NCI-H345 treated with DMSO at 0.1 percent for 48 hours (cell line): Measurements from ENCODE around the gene TTC23.

Source experiments
- DNase-seq: peaks from one replicate; lab custom pipeline; 2025; ENCODE audit not compliant: unreplicated experiment; lab: John Stamatoyannopoulos, UW

Gene TTC23

DNA sequence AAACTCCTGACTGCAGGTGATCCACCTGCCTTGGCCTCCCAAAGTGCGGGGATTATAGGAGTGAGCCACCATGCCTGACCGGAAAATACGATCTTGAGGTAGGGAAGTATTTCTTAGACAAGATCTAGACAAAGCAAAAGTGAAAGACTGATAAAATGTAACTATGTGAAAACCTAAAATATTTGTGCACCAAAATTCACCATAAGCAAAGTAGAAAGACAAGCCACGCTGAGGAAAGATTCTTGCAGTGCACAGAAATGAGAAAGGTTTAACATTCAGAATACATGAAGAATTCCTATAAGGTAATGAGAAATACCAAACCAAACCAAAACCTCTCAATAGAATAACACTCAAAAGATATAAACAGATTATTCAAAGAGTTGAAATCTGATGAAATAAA is 108.8 kb downstream of the TTC23 start:
- no peak for DNase-seq

- no peak for DNase-seq
Observed at GRCh38 chr15:99139276-99139675, 110.1 kb downstream of the TTC23 start.

GRCh38 chr15:99138491-99138982 is 110.8 kb downstream of the TTC23 start:
- no peak for DNase-seq

DNA sequence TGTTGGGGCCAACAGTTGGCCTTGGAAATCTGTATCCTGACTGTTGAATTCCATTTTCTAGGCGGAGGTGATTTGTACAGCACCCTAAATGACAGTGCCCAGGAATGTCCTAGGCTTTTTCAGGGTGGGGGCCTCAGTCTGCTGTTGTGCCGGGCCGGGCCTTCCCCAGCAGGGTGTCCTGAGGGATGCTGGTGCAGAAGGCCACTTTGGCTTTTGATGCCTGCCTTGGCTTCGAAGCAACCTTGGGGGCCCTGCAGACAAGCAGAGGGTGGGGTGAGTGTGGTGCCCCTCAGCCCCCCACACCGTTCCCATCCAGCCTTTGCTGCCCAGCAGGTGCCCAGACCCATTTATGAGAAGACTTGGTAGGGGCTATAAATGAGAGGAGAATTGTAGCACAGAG is 111.5 kb downstream of the TTC23 start:
- no peak for DNase-seq

DNA sequence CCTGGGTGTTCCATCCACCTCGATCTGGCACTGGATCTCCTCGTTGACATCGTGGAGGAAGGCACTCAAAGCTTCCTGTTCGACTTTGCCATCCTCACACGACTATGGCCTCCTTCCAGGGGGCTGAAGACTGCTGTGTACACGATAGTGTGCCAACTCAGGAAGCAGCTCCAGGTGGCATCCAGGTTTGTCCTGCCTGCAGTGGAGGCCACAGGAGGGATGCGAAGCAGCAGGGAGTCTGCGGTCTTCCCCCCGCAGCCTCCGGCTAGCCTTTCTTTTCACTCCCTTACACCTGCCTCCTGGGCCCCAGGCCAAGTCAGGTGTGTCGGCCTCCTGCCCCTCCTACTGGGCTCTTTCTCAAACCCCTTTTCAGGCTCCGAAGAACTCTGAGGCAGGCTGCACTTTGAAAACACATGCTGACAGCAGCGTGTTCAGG is 112.3 kb downstream of the TTC23 start:
- peak; percentile 85 for DNase-seq

DNA sequence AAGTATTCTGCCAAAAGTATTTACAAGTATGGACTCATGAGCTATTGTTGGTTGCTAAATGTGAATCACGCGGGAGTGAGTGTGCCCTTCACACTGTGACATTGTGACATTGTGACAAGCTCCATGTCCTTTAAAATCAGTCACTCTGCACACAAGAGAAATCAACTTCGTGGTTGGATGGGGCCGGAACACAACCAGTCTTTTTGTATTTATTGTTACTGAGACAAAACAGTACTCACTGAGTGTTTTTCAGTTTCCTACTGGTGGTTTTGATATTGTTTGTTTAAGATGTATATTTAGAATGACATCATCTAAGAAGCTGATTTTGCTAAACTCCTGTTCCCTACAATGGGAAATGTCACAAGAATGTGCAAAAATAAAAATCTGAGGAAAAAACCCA is 114.2 kb downstream of the TTC23 start:
- DNase-seq = no peak

DNA sequence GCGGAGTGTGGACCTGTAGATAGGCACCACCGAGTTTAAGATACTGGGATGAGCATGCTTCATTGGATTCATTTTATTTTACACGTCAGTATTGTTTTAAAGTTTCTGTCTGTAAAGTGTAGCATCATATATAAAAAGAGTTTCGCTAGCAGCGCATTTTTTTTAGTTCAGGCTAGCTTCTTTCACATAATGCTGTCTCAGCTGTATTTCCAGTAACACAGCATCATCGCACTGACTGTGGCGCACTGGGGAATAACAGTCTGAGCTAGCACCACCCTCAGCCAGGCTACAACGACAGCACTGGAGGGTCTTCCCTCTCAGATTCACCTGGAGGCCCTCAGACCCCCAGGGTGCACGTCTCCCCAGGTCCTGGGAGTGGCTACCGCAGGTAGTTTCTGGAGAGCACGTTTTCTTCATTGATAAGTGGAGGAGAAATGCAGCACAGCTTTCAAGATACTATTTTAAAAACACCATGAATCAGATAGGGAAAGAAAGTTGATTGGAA is 115.0 kb downstream of the TTC23 start:
- no peak for DNase-seq

- no peak for DNase-seq
Observed at GRCh38 chr15:99132634-99133287, 116.6 kb downstream of the TTC23 start.

- DNase-seq = no peak
Observed at GRCh38 chr15:99132122-99132521, 117.3 kb downstream of the TTC23 start.

GRCh38 chr15:99131441-99132023 is 117.8 kb downstream of the TTC23 start:
- no peak for DNase-seq

GRCh38 chr15:99130765-99131440 is 118.5 kb downstream of the TTC23 start:
- DNase-seq = no peak

- no peak for DNase-seq
Observed at GRCh38 chr15:99130314-99130713, 119.1 kb downstream of the TTC23 start.

DNA sequence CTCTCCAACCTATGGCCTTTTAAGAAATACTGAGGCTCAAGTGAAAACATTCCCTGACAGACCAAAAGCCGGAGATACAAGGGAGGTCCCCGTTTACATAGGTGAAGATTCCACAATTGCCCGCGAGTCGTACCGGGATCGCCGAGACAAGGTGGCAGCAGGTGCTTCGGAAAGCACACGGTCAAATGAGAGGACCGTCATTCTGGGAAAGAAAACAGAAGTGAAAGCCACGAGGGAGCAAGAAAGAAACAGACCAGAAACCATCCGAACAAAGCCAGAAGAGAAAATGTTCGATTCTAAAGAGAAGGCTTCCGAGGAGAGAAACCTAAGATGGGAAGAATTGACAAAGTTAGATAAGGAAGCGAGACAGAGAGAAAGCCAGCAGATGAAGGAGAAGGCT is 119.7 kb downstream of the TTC23 start:
- no peak for DNase-seq

- no peak for DNase-seq
Observed at GRCh38 chr15:99128411-99128810, 121.0 kb downstream of the TTC23 start.

DNA sequence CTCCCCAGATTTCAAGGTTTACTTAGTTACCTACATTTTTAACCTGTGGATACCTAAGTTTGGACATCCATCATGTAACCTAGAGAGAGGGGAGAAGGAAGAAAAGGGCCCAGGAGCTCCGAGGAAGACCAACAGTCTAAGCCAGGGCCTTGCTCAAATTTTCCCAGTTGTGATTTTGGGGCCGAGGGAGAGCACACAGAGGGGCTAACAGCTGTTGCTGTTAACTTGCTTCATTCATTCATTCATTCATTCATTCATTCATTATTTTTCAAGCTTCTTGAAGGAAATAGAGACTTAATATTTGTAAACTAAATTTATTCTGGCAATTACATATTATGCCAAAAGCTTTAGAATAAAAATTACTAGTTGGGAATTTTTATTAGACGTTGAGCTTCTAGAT is 121.6 kb downstream of the TTC23 start:
- no peak for DNase-seq

GRCh38 chr15:99126930-99127329 is 122.5 kb downstream of the TTC23 start:
- no peak for DNase-seq

DNA sequence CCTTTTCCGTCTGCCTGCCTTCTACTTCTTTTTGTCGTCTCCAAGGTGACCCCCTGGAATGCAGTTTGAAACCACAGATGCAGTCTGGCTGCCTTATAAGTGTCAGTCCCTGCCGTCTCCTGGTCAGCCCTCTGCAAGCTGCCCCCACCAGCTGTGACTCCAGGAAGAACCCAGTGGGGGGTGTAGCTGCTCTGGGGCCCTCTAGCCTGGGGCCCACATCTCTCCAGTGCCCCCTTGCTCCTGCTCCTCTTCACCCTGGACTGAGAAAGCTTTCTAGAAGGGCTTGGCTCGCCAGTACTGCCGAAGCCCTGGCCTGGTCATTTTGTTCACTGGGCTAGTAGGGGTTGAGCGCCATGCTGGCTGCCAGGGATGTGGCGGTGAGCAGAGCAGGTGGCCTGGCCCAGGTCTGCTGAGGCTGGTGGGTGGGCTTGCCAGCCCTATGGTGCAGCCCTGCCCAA is 123.2 kb downstream of the TTC23 start:
- DNase-seq = no peak

- no peak for DNase-seq
Observed at GRCh38 chr15:99125061-99125891, 124.1 kb downstream of the TTC23 start.

DNA sequence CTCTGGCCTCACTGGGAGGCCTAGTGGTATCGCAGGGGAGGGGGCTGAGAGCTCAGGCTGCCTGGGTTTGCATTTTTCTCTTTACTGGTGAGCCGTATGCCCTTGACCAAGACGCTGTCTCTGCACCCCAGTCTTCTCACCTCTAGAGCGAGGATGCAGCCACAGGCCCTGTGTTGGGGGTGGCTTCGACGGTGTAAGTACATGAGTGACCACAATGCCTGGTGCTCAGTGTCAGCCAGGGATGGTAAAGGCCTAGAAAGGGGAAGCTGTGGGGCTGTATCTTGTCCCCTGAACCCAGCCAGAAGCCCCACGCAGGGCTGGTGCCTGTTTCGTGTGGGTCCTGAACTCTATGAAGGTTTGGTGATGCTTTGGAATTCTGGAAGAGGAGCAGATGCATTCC is 124.7 kb downstream of the TTC23 start:
- no peak for DNase-seq

DNA sequence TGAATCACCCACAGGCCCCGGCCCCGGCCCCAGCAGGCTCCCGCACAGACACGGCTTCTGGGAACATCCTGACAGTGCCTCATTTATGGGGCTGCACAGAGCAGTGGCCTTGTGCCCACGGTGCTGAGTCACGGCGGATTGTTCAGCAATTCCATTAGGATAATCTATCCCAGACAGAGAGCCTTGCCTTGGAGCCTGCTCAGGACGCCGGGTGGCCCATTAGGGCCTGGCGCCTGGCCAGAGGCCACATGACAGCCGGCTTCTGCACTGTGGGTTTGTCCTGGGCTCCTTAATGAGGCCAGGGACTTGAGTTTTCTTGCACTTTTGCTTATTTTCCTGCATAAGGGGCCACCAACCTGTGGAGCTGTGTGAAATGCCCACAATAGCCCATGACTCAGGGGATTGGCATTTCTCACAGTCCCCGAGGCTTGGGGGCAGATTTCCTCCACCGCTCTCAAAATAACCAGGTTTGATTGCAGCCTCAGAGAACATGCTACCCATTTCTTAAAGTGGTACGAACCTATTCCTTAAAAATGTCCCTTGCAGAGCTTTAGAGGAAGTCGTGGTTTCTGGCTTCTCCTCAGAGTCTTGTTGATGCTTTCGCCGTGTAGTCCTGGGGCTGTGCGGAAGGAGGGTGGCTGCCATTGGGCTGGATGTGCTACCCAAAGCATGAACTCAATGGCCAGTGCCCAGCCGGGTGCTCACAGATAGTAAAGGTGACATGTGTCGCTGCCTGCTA is 125.5 kb downstream of the TTC23 start:
- no peak for DNase-seq
